HepG2 (cell line): Measurements from ENCODE around the gene WWC1. TPM values are rescaled to one million over a fixed set of nuclear protein-coding genes. Genes with fewer than 3 reads are reported as not detected.

Source experiments
- ATAC-seq: fragments of 200-7000 bp; cut with Tn5 transposase; 3 replicates; pipeline ENCODE4 v1.9.1; 2020; ENCODE audit warnings: mild to moderate bottlenecking, moderate library complexity
- BruUV-seq: library from RNA; stranded (reverse); fragments of 400-500 nt; replicated peaks from 2 replicates; lab custom pipeline; 2021; lab: Mats Ljungman, UMichigan
- CTCF ChIA-PET: fragments of 300-600 bp; formaldehyde crosslinking; extraction: SDS; loops from one replicate; lab custom pipeline; 2021; ENCODE audit warnings: low total read pairs, inconsistent platforms, low intra/inter-chr PET ratio; lab: Yijun Ruan, JAX
- POLR2A ChIA-PET: fragments of 350-600 bp; sonication (Branson Sonifier 250); formaldehyde crosslinking; loops from one replicate; lab custom pipeline; 2020; ENCODE audit warnings: antibody characterized with exemption, inconsistent platforms; lab: Yijun Ruan, JAX
- DNase-seq: peaks from one replicate; pipeline ENCODE4 v3.0.0-alpha.2; 2015; ENCODE audit warnings: low spot score
- FAIRE-seq: peaks from 3 replicates; lab custom pipeline; 2011; peaks lifted over from hg19 to GRCh38; lab: Jason Lieb, UNC
- H2AFZ ChIP-seq: one replicate; pipeline ENCODE4 v1.6.1; 2011; ENCODE audit warnings: low read length, inconsistent platforms
- H3K27ac ChIP-seq: fragments of 300-600 bp; 3 replicates; pipeline ENCODE4 v1.8.0; 2011; ENCODE audit warnings: mixed run types, mild to moderate bottlenecking, mixed read lengths, low read length, inconsistent platforms; ENCODE audit not compliant: insufficient read depth; ENCODE audit errors: extremely low read length
- H3K27me3 ChIP-seq, 2 experiments: fragments of 200-600 bp in 1 of 2; 2 replicates in 1 of 2; 3 replicates in 1 of 2; pipeline versions ENCODE4 v1.6.0 to v1.8.0; 2011; ENCODE audit warnings: low read length in 2 of 2, mild to moderate bottlenecking in 2 of 2, moderate library complexity in 2 of 2, inconsistent platforms in 1 of 2; ENCODE audit not compliant: insufficient read depth in 2 of 2, control insufficient read depth in 1 of 2
- H3K36me3 ChIP-seq, 2 experiments: fragments of 200-600 bp in 1 of 2; replicated peaks in 1 of 2; 2 replicates in 1 of 2; 3 replicates in 1 of 2; pipeline versions ENCODE4 v1.5.1 to v1.8.0; 2011; ENCODE audit warnings: low read length in 2 of 2, inconsistent platforms in 1 of 2; ENCODE audit not compliant: insufficient read depth in 2 of 2, control insufficient read depth in 1 of 2
- H3K4me1 ChIP-seq: 2 replicates; pipeline ENCODE4 v1.5.1; 2012; ENCODE audit warnings: low read length, inconsistent platforms; ENCODE audit not compliant: insufficient read depth
- H3K4me2 ChIP-seq: 2 replicates; pipeline ENCODE4 v1.6.0; 2011; ENCODE audit warnings: low read depth, low read length, inconsistent platforms
- H3K4me3 ChIP-seq, 3 experiments: fragments of 200-600 bp in 1 of 3; sonication (generic), shearing (Covaris generic) in 1 of 3; replicated peaks in 1 of 3; 2 replicates each; pipeline ENCODE4 v1.5.1; 2011 to 2016; ENCODE audit warnings: low read length in 3 of 3, inconsistent platforms in 2 of 3, low read depth in 2 of 3, mild to moderate bottlenecking in 2 of 3, control low read depth in 1 of 3, mixed read lengths in 1 of 3; ENCODE audit not compliant: insufficient read depth in 1 of 3
- H3K79me2 ChIP-seq: one replicate; pipeline ENCODE4 v1.6.1; 2011; ENCODE audit warnings: low read length, inconsistent platforms; ENCODE audit not compliant: insufficient read depth
- H3K9ac ChIP-seq: 2 replicates; pipeline ENCODE4 v1.6.0; 2011; ENCODE audit warnings: mild to moderate bottlenecking, low read depth, low read length, inconsistent platforms; ENCODE audit not compliant: insufficient read depth
- H3K9me3 ChIP-seq: 2 replicates; pipeline ENCODE4 v1.5.1; 2012; ENCODE audit warnings: mild to moderate bottlenecking, low read length
- H4K20me1 ChIP-seq: 2 replicates; pipeline ENCODE4 v1.6.0; 2011; ENCODE audit warnings: inconsistent platforms, mild to moderate bottlenecking, low read length, moderate library complexity; ENCODE audit not compliant: insufficient read depth
- ELF1 ChIP-seq: sonication (generic); formaldehyde crosslinking; IDR thresholded peaks from 2 replicates; pipeline ENCODE4 v1.4.0; 2020; ENCODE audit warnings: missing genetic modification reagents
- JUND ChIP-seq: sonication (generic); formaldehyde crosslinking; IDR thresholded peaks from 2 replicates; pipeline ENCODE4 v1.8.0; 2022; ENCODE audit warnings: mild to moderate bottlenecking, missing genetic modification reagents
- NR2F6 ChIP-seq, 2 experiments: IDR thresholded peaks; 2 replicates each; pipeline ENCODE4 v1.6.1; 2016; ENCODE audit warnings: antibody characterized with exemption in 1 of 2, mild to moderate bottlenecking in 1 of 2
- RCOR2 ChIP-seq: IDR thresholded peaks from 2 replicates; pipeline ENCODE4 v1.6.1; 2016; ENCODE audit warnings: missing biosample characterization, missing genetic modification reagents
- SMAD1 ChIP-seq: sonication (generic); formaldehyde crosslinking; IDR thresholded peaks from 2 replicates; pipeline ENCODE4 v1.4.0; 2020; ENCODE audit warnings: missing genetic modification reagents, low read depth, mild to moderate bottlenecking, borderline replicate concordance
- SMAD3 ChIP-seq: sonication (generic); formaldehyde crosslinking; IDR thresholded peaks from 2 replicates; pipeline ENCODE4 v1.4.0; 2020; ENCODE audit warnings: missing genetic modification reagents
- ZFYVE20 ChIP-seq: sonication (generic); formaldehyde crosslinking; IDR thresholded peaks from 2 replicates; pipeline ENCODE4 v1.8.0; 2023; ENCODE audit warnings: low read depth, mild to moderate bottlenecking, moderate library complexity, missing genetic modification reagents, borderline replicate concordance
- ZGPAT ChIP-seq: IDR thresholded peaks from 2 replicates; pipeline ENCODE4 v1.6.1; 2016; ENCODE audit warnings: mild to moderate bottlenecking
- ZNF10 ChIP-seq: sonication (generic); formaldehyde crosslinking; IDR thresholded peaks from 2 replicates; pipeline ENCODE4 v1.4.0; 2020; ENCODE audit warnings: mild to moderate bottlenecking, low read depth, missing genetic modification reagents, borderline replicate concordance
- ZNF24 ChIP-seq: fragments of 450-650 bp; IDR thresholded peaks from 2 replicates; pipeline ENCODE4 v1.6.1; 2017; ENCODE audit warnings: antibody characterized with exemption, mild to moderate bottlenecking
- ZNF318 ChIP-seq: sonication (generic); formaldehyde crosslinking; IDR thresholded peaks from 2 replicates; pipeline ENCODE4 v1.4.0; 2020; ENCODE audit warnings: mild to moderate bottlenecking, missing genetic modification reagents
- ZNF337 ChIP-seq: sonication (generic); formaldehyde crosslinking; IDR thresholded peaks from 2 replicates; pipeline ENCODE4 v1.5.1; 2020; ENCODE audit warnings: missing genetic modification reagents, low read depth, mild to moderate bottlenecking, borderline replicate concordance
- ZUFSP ChIP-seq: sonication (generic); formaldehyde crosslinking; IDR thresholded peaks from 2 replicates; pipeline ENCODE4 v1.9.0; 2021; ENCODE audit warnings: missing genetic modification reagents, mild to moderate bottlenecking, borderline replicate concordance
- WGBS: methylation state at CpG from one replicate; pipeline ENCODE4 v1.1.6; 2017; ENCODE audit warnings: low lambda C conversion rate; 5-methylcytosine and 5-hydroxymethylcytosine counted together
- in situ Hi-C: cut with HindIII; loops from 2 replicates; pipeline ENCODE4 v1.10.0; 2017; ENCODE audit warnings: low pct_unique_long_range_greater_than_20kb; ENCODE audit not compliant: extremely low pct_ligation_motif_present
- intact Hi-C: fragments of 100-400 bp; cut with micrococcal nuclease; formaldehyde crosslinking; loops from one replicate; pipeline ENCODE4 v1.10.0; 2022; ENCODE audit not compliant: unreplicated experiment
- polyA plus RNA-seq, 8 experiments: library from polyadenylated mRNA; depleted of rRNA in 3 of 8; stranded (reverse) in 7 of 8; unstranded in 1 of 8; fragments of >200 nt; fragmentation: Illumina TruSeq in 4 of 8; extraction: Trizol in 4 of 8; gene quantifications; 2 replicates each; pipeline versions ENCODE4 v1.2.1 to v1.2.3, GENCODE V29; 2011 to 2016; ENCODE audit warnings: low read depth in 4 of 8, missing spikeins in 1 of 8, mixed read lengths in 1 of 8; ENCODE audit not compliant: insufficient read depth in 1 of 8
- total RNA-seq, 5 experiments: library from RNA; depleted of rRNA; stranded (reverse); fragments of >200 nt; fragmentation: Illumina TruSeq; extraction: Trizol; gene quantifications; 2 replicates each; pipeline ENCODE4 v1.2.3, GENCODE V29; 2016; ENCODE audit warnings: low read depth in 1 of 5

Gene WWC1
- total and polyA plus RNA-seq, 2 of the 13 experiments (the other 11 are each of a cell fraction or from before 2014, with no cell fraction given) = 8.3 to 17.9 TPM

GRCh38 chr5:168378741-168379140 is 87.3 kb downstream of the WWC1 start (continued):
- TF ChIP-seq ZNF318 (no peak), ZNF24 (no peak), JUND (CRISPR knock-in tag) (no peak)

- Histone ChIP-seq H3K4me2 (no peak overlapping the region), H3K27ac (no peak overlapping the region), H3K9me3 (no peaks in the 10 kb centered on the region), H3K79me2 (no peaks in the 10 kb centered on the region), H3K4me1 (no peaks in the 10 kb centered on the region), H3K36me3 (peaks cover 5 to 16% of the 10 kb centered on the region in 2 experiments; a peak in 4 of 5 replicates), H2AFZ (no peak overlapping the region), H3K4me3 (no peak overlapping the region), H4K20me1 (no peaks in the 10 kb centered on the region), H3K27me3 (no peaks in the 10 kb centered on the region), H3K9ac (no peak overlapping the region)
- CTCF ChIA-PET = no interaction called here
- intact Hi-C loops = no loop called here
- WGBS = 93% methylated on average over 3 of the region's 3 CpGs
- POLR2A ChIA-PET = no interaction called here
- ATAC-seq (no peak), FAIRE-seq (no peak), DNase-seq (no peak)
- BruUV-seq = no TSS peak
- in situ Hi-C loops = no loop called here
- TF ChIP-seq ZUFSP (no peak), RCOR2 (CRISPR knock-in tag) (no peak), ZNF337 (CRISPR knock-in tag) (no peak), ZFYVE20 (CRISPR knock-in tag) (no peak), SMAD1 (no peak), ZNF10 (CRISPR knock-in tag) (no peak), ZGPAT (no peak), SMAD3 (CRISPR knock-in tag) (no peak), NR2F6 (IDR thresholded peaks at IDR 0.05) (no peak), NR2F6 (CRISPR knock-in tag; IDR thresholded peaks at IDR 0.05) (no peak), ELF1 (CRISPR knock-in tag) (no peak)
These were observed 91.0 kb downstream of the WWC1 start for GRCh38 chr5:168382421-168382820.
